Testis (tissue), 2 donors: Measurements from ENCODE around the gene PRKCA.

Experiments
- POLR2A ChIP-seq: fragments of 450-650 bp; IDR thresholded peaks from one replicate; pipeline ENCODE4 v1.6.1; 2017; ENCODE audit warnings: antibody characterized with exemption, mild to moderate bottlenecking, moderate library complexity
- TF ChIP-seq, protein P1 (sequence below), 3 experiments: fragments of 450-650 bp in 2 of 3; fragments of 200-600 bp in 1 of 3; sonication (generic) in 1 of 3; IDR thresholded peaks; one replicate each; pipeline ENCODE4 v1.5.1; 2016 to 2019; ENCODE audit warnings: antibody characterized with exemption in 3 of 3, mild to moderate bottlenecking in 2 of 3, moderate library complexity in 1 of 3

DNA sequence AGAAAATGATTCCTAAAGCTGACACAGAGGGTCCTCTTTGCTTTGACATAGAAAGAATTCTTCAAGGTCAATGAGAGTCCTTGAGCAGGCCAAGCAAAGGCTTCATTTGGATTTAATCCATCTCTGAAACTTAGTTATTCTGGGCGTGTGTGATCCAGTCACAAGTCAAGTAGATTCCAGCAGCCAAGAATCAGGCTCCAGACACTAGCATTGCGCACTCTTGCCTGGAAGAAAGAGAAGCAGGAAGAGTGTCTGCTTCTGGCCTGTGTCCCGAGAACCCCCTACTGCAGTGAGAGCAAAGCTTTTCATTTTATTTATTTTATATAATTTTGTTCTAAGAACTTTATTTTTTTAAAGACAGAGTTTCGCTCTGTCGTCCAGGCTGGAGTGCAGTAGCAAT is 444.3 kb downstream of the PRKCA start:
- TF ChIP-seq, protein P1, sequence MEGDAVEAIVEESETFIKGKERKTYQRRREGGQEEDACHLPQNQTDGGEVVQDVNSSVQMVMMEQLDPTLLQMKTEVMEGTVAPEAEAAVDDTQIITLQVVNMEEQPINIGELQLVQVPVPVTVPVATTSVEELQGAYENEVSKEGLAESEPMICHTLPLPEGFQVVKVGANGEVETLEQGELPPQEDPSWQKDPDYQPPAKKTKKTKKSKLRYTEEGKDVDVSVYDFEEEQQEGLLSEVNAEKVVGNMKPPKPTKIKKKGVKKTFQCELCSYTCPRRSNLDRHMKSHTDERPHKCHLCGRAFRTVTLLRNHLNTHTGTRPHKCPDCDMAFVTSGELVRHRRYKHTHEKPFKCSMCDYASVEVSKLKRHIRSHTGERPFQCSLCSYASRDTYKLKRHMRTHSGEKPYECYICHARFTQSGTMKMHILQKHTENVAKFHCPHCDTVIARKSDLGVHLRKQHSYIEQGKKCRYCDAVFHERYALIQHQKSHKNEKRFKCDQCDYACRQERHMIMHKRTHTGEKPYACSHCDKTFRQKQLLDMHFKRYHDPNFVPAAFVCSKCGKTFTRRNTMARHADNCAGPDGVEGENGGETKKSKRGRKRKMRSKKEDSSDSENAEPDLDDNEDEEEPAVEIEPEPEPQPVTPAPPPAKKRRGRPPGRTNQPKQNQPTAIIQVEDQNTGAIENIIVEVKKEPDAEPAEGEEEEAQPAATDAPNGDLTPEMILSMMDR (IDR thresholded peaks at IDR 0.05): no peak
- no peak for TF ChIP-seq POLR2A
